Measurements from ENCODE around the gene KRT1.

The KRT1 gene

GRCh38 chr12:52629281-52630007 lies 50.8 kb downstream of the KRT1 start:
- TF ChIP-seq CTCF (IDR thresholded peaks at IDR 0.05; ENCODE audit: insufficient read depth, low read length, poor library complexity, severe bottlenecking) = no peak
- Histone ChIP-seq H3K4me3 (replicated peaks; ENCODE audit: low read depth, low read length) (no peak overlapping the region), H3K36me3 (ENCODE audit: control insufficient read depth, insufficient read depth, low read length) (no peaks in the 10 kb centered on the region), H3K27me3 (replicated peaks; ENCODE audit: control insufficient read depth, insufficient read depth, low read length) (no peaks in the 10 kb centered on the region; the same call in none of the 2 replicates)
- no peak for DNase-seq (ENCODE audit: extremely low read depth, insufficient read length)

GRCh38 chr12:52628841-52629240 lies 51.4 kb downstream of the KRT1 start:
- DNase-seq (ENCODE audit: extremely low read depth, insufficient read length) = no peak
- no peak for TF ChIP-seq CTCF (IDR thresholded peaks at IDR 0.05; ENCODE audit: insufficient read depth, low read length, poor library complexity, severe bottlenecking)
- Histone ChIP-seq H3K36me3 (ENCODE audit: control insufficient read depth, insufficient read depth, low read length) (no peaks in the 10 kb centered on the region), H3K4me3 (replicated peaks; ENCODE audit: low read depth, low read length) (no peak overlapping the region), H3K27me3 (replicated peaks; ENCODE audit: control insufficient read depth, insufficient read depth, low read length) (no peaks in the 10 kb centered on the region; the same call in none of the 2 replicates)

- no peak for DNase-seq (ENCODE audit: extremely low read depth, insufficient read length)
- H3K36me3 ChIP-seq (ENCODE audit: control insufficient read depth, insufficient read depth, low read length) = no peaks in the 10 kb centered on the region
- no peak for TF ChIP-seq CTCF (IDR thresholded peaks at IDR 0.05; ENCODE audit: insufficient read depth, low read length, poor library complexity, severe bottlenecking)
- H3K27me3 ChIP-seq (replicated peaks; ENCODE audit: control insufficient read depth, insufficient read depth, low read length) = no peaks in the 10 kb centered on the region; the same call in none of the 2 replicates
- H3K4me3 ChIP-seq (replicated peaks; ENCODE audit: low read depth, low read length) = no peak overlapping the region
These were observed 52.1 kb downstream of the KRT1 start for GRCh38 chr12:52628111-52628507.

GRCh38 chr12:52627395-52628110 lies 52.7 kb downstream of the KRT1 start:
- no peaks in the 10 kb centered on the region for H3K36me3 ChIP-seq (ENCODE audit: control insufficient read depth, insufficient read depth, low read length)
- H3K27me3 ChIP-seq (replicated peaks; ENCODE audit: control insufficient read depth, insufficient read depth, low read length) = no peaks in the 10 kb centered on the region; the same call in none of the 2 replicates
- no peak for DNase-seq (ENCODE audit: extremely low read depth, insufficient read length)
- TF ChIP-seq CTCF (IDR thresholded peaks at IDR 0.05; ENCODE audit: insufficient read depth, low read length, poor library complexity, severe bottlenecking) = no peak
- no peak overlapping the region for H3K4me3 ChIP-seq (replicated peaks; ENCODE audit: low read depth, low read length)
